IMR-90 (cell line): ENCODE data around the gene ZNF264. TPM values are rescaled to one million over a fixed set of nuclear protein-coding genes. Genes with fewer than 3 reads are reported as not detected.

Experiments
- ATAC-seq: fragments of 200-7000 bp; cut with Tn5 transposase; 2 replicates; pipeline ENCODE4 v1.9.1; 2020; ENCODE audit warnings: low read depth, mild to moderate bottlenecking, moderate library complexity
- BruUV-seq: library from RNA; stranded (reverse); fragments of 400-500 nt; replicated peaks from 2 replicates; lab custom pipeline; 2021; lab: Mats Ljungman, UMichigan
- CTCF ChIA-PET: fragments of 300-600 bp; formaldehyde crosslinking; extraction: SDS; loops from one replicate; lab custom pipeline; 2021; ENCODE audit warnings: antibody characterized with exemption; lab: Yijun Ruan, JAX
- POLR2A ChIA-PET: fragments of 300-600 bp; sonication (Branson Sonifier 250); formaldehyde crosslinking; loops from one replicate; lab custom pipeline; 2022; ENCODE audit warnings: antibody characterized with exemption; ENCODE audit not compliant: unreplicated experiment; lab: Charles Lee
- DNase-seq: peaks from one replicate; pipeline ENCODE4 v3.0.0; 2013
- H2AFZ ChIP-seq: replicated peaks from 2 replicates; pipeline ENCODE3; 2013; ENCODE audit warnings: low read length, mild to moderate bottlenecking; ENCODE audit not compliant: poor library complexity
- H2AK5ac ChIP-seq: 2 replicates; pipeline ENCODE4 v1.6.1; 2013; ENCODE audit warnings: low read depth, low read length, inconsistent platforms
- H2AK9ac ChIP-seq: replicated peaks from 2 replicates; pipeline ENCODE3; 2013; ENCODE audit warnings: mild to moderate bottlenecking, low read depth, low read length, moderate library complexity; ENCODE audit not compliant: poor library complexity
- H2BK120ac ChIP-seq: 2 replicates; pipeline ENCODE4 v1.6.1; 2013; ENCODE audit warnings: low read depth, low read length, inconsistent platforms
- H2BK15ac ChIP-seq: 3 replicates; pipeline ENCODE4 v1.6.1; 2013; ENCODE audit warnings: low read depth, low read length, inconsistent platforms
- H2BK20ac ChIP-seq: 2 replicates; pipeline ENCODE4 v1.6.1; 2013; ENCODE audit warnings: low read depth, mild to moderate bottlenecking, inconsistent platforms, low read length, moderate library complexity
- H2BK5ac ChIP-seq: 2 replicates; pipeline ENCODE4 v1.6.1; 2013; ENCODE audit warnings: mild to moderate bottlenecking, low read depth, low read length, inconsistent platforms; ENCODE audit not compliant: poor library complexity, severe bottlenecking
- H3K14ac ChIP-seq: replicated peaks from 2 replicates; pipeline ENCODE4 v1.6.1; 2013; ENCODE audit warnings: low read depth, low read length, inconsistent platforms
- H3K18ac ChIP-seq: 2 replicates; pipeline ENCODE4 v1.6.1; 2013; ENCODE audit warnings: low read depth, low read length, control low read depth
- H3K23ac ChIP-seq: 2 replicates; pipeline ENCODE4 v1.6.1; 2013; ENCODE audit warnings: low read depth, low read length, inconsistent platforms
- H3K27ac ChIP-seq: 2 replicates; pipeline ENCODE4 v1.5.1; 2013; ENCODE audit warnings: mild to moderate bottlenecking, control low read depth, low read length; ENCODE audit not compliant: insufficient read depth
- H3K27me3 ChIP-seq: 2 replicates; pipeline ENCODE4 v1.6.1; 2013; ENCODE audit warnings: low read length; ENCODE audit not compliant: control insufficient read depth, insufficient read depth
- H3K36me3 ChIP-seq: 2 replicates; pipeline ENCODE4 v1.6.1; 2013; ENCODE audit warnings: low read length, mixed read lengths; ENCODE audit not compliant: control insufficient read depth, insufficient read depth
- H3K4ac ChIP-seq: 2 replicates; pipeline ENCODE4 v1.6.1; 2013; ENCODE audit warnings: low read depth, low read length, inconsistent platforms
- H3K4me1 ChIP-seq: 2 replicates; pipeline ENCODE4 v1.6.1; 2013; ENCODE audit warnings: low read length, mixed read lengths; ENCODE audit not compliant: control insufficient read depth, insufficient read depth
- H3K4me2 ChIP-seq: 2 replicates; pipeline ENCODE4 v1.6.1; 2013; ENCODE audit warnings: low read depth, mild to moderate bottlenecking, control low read depth, low read length, moderate library complexity
- H3K4me3 ChIP-seq: 2 replicates; pipeline ENCODE4 v1.5.1; 2013; ENCODE audit warnings: low read depth, mild to moderate bottlenecking, control low read depth, low read length, moderate library complexity; ENCODE audit not compliant: insufficient read depth
- H3K56ac ChIP-seq: 2 replicates; pipeline ENCODE4 v1.6.1; 2013; ENCODE audit warnings: low read length, inconsistent platforms; ENCODE audit not compliant: insufficient read depth; ENCODE audit errors: extremely low read depth
- H3K79me1 ChIP-seq, 2 experiments: 2 replicates each; pipeline ENCODE4 v1.6.1; 2013; ENCODE audit warnings: low read length in 2 of 2, inconsistent platforms in 1 of 2, low read depth in 1 of 2
- H3K9ac ChIP-seq: 2 replicates; pipeline ENCODE4 v1.6.1; 2013; ENCODE audit warnings: low read depth, low read length, control low read depth
- H3K9me1 ChIP-seq: 2 replicates; pipeline ENCODE4 v1.6.1; 2013; ENCODE audit warnings: low read length, inconsistent platforms; ENCODE audit not compliant: insufficient read depth
- H3K9me3 ChIP-seq: 2 replicates; pipeline ENCODE4 v1.6.1; 2013; ENCODE audit warnings: low read length; ENCODE audit not compliant: control insufficient read depth, insufficient read depth
- H4K20me1 ChIP-seq: 2 replicates; pipeline ENCODE4 v1.6.1; 2013; ENCODE audit warnings: low read length, inconsistent platforms; ENCODE audit not compliant: insufficient read depth
- H4K5ac ChIP-seq: 2 replicates; pipeline ENCODE4 v1.6.1; 2013; ENCODE audit warnings: mild to moderate bottlenecking, low read depth, low read length, control low read depth
- H4K8ac ChIP-seq, 2 experiments: 2 replicates each; pipeline ENCODE4 v1.6.1; 2013; ENCODE audit warnings: low read depth in 2 of 2, low read length in 2 of 2, control low read depth in 1 of 2, inconsistent platforms in 1 of 2
- H4K91ac ChIP-seq: 2 replicates; pipeline ENCODE4 v1.6.1; 2013; ENCODE audit warnings: low read depth, low read length, inconsistent platforms; ENCODE audit not compliant: insufficient read depth
- BHLHE40 ChIP-seq: fragments of 150-350 bp; IDR thresholded peaks from 2 replicates; pipeline ENCODE4 v1.6.1; 2016; ENCODE audit warnings: mild to moderate bottlenecking, low read depth, low read length
- CEBPB ChIP-seq: IDR thresholded peaks from 2 replicates; pipeline ENCODE4 v1.6.1; 2012; ENCODE audit warnings: low read depth, low read length, improper control_type of control experiment
- CHD1 ChIP-seq: IDR thresholded peaks from 2 replicates; pipeline ENCODE4 v1.6.1; 2012; ENCODE audit warnings: low read depth, low read length, improper control_type of control experiment
- FOS ChIP-seq: fragments of 150-350 bp; IDR thresholded peaks from 2 replicates; pipeline ENCODE4 v1.6.1; 2016; ENCODE audit warnings: low read depth, low read length
- MAFK ChIP-seq: IDR thresholded peaks from 2 replicates; pipeline ENCODE4 v1.6.1; 2012; ENCODE audit warnings: low read depth, low read length, improper control_type of control experiment
- MAZ ChIP-seq: IDR thresholded peaks from 2 replicates; pipeline ENCODE4 v1.6.1; 2012; ENCODE audit warnings: low read depth, mild to moderate bottlenecking, low read length, improper control_type of control experiment, moderate library complexity, borderline replicate concordance
- MXI1 ChIP-seq: IDR thresholded peaks from 2 replicates; pipeline ENCODE4 v1.6.1; 2012; ENCODE audit warnings: low read depth, mild to moderate bottlenecking, low read length, moderate library complexity, borderline replicate concordance
- NFE2L2 ChIP-seq: fragments of 150-350 bp; IDR thresholded peaks from 2 replicates; pipeline ENCODE4 v1.6.1; 2016; ENCODE audit warnings: low read depth, mild to moderate bottlenecking, low read length
- POLR2A ChIP-seq: IDR thresholded peaks from 2 replicates; pipeline ENCODE4 v1.6.1; 2012; ENCODE audit warnings: mild to moderate bottlenecking, low read depth, low read length
- RAD21 ChIP-seq: IDR thresholded peaks from 2 replicates; pipeline ENCODE4 v1.6.1; 2012; ENCODE audit warnings: low read length, improper control_type of control experiment
- RCOR1 ChIP-seq: IDR thresholded peaks from 2 replicates; pipeline ENCODE4 v1.6.1; 2012; ENCODE audit warnings: mild to moderate bottlenecking, low read length, improper control_type of control experiment; ENCODE audit not compliant: insufficient replicate concordance
- RFX5 ChIP-seq: IDR thresholded peaks from 2 replicates; pipeline ENCODE4 v1.8.0; 2012; ENCODE audit warnings: low read depth, mild to moderate bottlenecking, low read length, moderate library complexity
- SMC3 ChIP-seq: fragments of 150-350 bp; IDR thresholded peaks from 2 replicates; pipeline ENCODE4 v1.6.1; 2016; ENCODE audit warnings: low read depth, mild to moderate bottlenecking, antibody characterized with exemption, low read length, moderate library complexity
- WGBS, 2 experiments: methylation state at CpG; one replicate each; pipeline versions ENCODE4 v1.1.5 to v1.1.7; 2013; ENCODE audit warnings: missing lambda C conversion rate in 2 of 2; ENCODE audit not compliant: insufficient read length in 1 of 2; ENCODE audit errors: extremely low coverage in 2 of 2; 5-methylcytosine and 5-hydroxymethylcytosine counted together
- dilution Hi-C: fragments of 300-500 bp; cut with HindIII; formaldehyde crosslinking; loops from one replicate; pipeline ENCODE4 v1.14.3; 2018; ENCODE audit warnings: low sequenced_read_pairs; ENCODE audit not compliant: unreplicated experiment
- in situ Hi-C: fragments of 300-500 bp; cut with MboI; formaldehyde crosslinking; loops from 3 replicates; pipeline ENCODE4 v1.14.3; 2019; ENCODE audit warnings: low sequenced_read_pairs, inconsistent platforms, mixed read lengths
- intact Hi-C: fragments of 100-400 bp; cut with micrococcal nuclease; formaldehyde crosslinking; loops from 2 replicates; pipeline ENCODE4 v1.10.0; 2022
- polyA plus RNA-seq, 3 experiments: library from polyadenylated mRNA; depleted of rRNA; stranded (reverse); fragments of >200 nt; gene quantifications; 2 replicates each; pipeline ENCODE4 v1.2.3, GENCODE V29; 2012; ENCODE audit warnings: low replicate concordance in 1 of 3
- total RNA-seq: library from RNA; depleted of rRNA; stranded (reverse); fragments of >200 nt; gene quantifications from 2 replicates; pipeline ENCODE4 v1.2.3, GENCODE V29; 2012

ZNF264 gene
- total and polyA plus RNA-seq, 2 of the 4 experiments (the other 2 are of a cell fraction): 3.5 to 31.9 TPM

GRCh38 chr19:57165846-57166245, 25.5 kb upstream of the ZNF264 start:
- Histone ChIP-seq H3K79me1 (no peaks in the 10 kb centered on the region), H3K36me3 (no peaks in the 10 kb centered on the region), H3K4me3 (no peak overlapping the region), H2AK9ac (no peak overlapping the region), H2BK20ac (no peak overlapping the region), H2BK120ac (no peak overlapping the region), H3K4me2 (no peak overlapping the region), H2BK15ac (no peak overlapping the region), H4K20me1 (no peaks in the 10 kb centered on the region), H3K27ac (no peak overlapping the region), H3K56ac (no peak overlapping the region), H4K8ac (no peak overlapping the region), H3K4ac (no peak overlapping the region), H2AK5ac (no peak overlapping the region), H3K27me3 (no peaks in the 10 kb centered on the region), H2AFZ (no peak overlapping the region), H4K91ac (no peak overlapping the region), H3K9me3 (peaks cover 7% of the 10 kb centered on the region; the same call in 1 of the 2 replicates), H3K9me1 (no peaks in the 10 kb centered on the region), H4K5ac (no peak overlapping the region), H3K9ac (no peak overlapping the region), H3K18ac (no peak overlapping the region), H3K23ac (no peak overlapping the region), H3K14ac (no peak overlapping the region), H3K4me1 (no peaks in the 10 kb centered on the region), H2BK5ac (no peak overlapping the region)
- DNase-seq: no peak
- CTCF ChIA-PET: interaction anchor here (0.6 kb wide), 1 partner anchor 9 kb away, joined by 3 read pairs; no protein-coding TSS in a partner anchor
- BruUV-seq: no TSS peak
- POLR2A ChIA-PET: no interaction called here
- intact Hi-C loops: no loop called here
- in situ Hi-C loops: no loop called here
- TF ChIP-seq RCOR1 (no peak), NFE2L2 (no peak), MXI1 (no peak), SMC3 (no peak), RFX5 (no peak), RAD21 (no peak), MAFK (no peak), BHLHE40 (no peak), CHD1 (no peak), POLR2A (no peak), FOS (no peak), MAZ (no peak), CEBPB (no peak)
- no peak for ATAC-seq
- 41% methylated on average over 3 of the region's 7 CpGs; no CpG with 5 or more reads in 1 of the 2 experiments for WGBS, 2 experiments
- dilution Hi-C loops: no loop called here
